K562 (cell line): ENCODE measurements around the gene MYO5C. TPM values are rescaled to one million over a fixed set of nuclear protein-coding genes. Genes with fewer than 3 reads are reported as not detected.
A peak's percentile ranks its signal among the peaks of the same experiment; 100 is the strongest.

Experiments
- ATAC-seq: fragments of 200-7000 bp; cut with Tn5 transposase; 3 replicates; pipeline ENCODE4 v1.9.1; 2020; ENCODE audit warnings: moderate library complexity
- BruUV-seq: library from RNA; stranded (reverse); fragments of 400-500 nt; replicated peaks from 2 replicates; lab custom pipeline; 2021; lab: Mats Ljungman, UMichigan
- CTCF ChIA-PET: fragments of 300-600 bp; formaldehyde crosslinking; extraction: SDS; loops from one replicate; lab custom pipeline; 2021; ENCODE audit warnings: low intra/inter-chr PET ratio; lab: Yijun Ruan, JAX
- POLR2A ChIA-PET: fragments of 300-600, 350-650 bp; sonication (Branson Sonifier 250); formaldehyde crosslinking; extraction: SDS; loops from one replicate; lab custom pipeline; 2021; ENCODE audit warnings: antibody characterized with exemption, inconsistent platforms; lab: Yijun Ruan, JAX
- DNase-seq, 4 experiments: peaks; one replicate each; pipeline versions ENCODE4 v3.0.0 to v3.0.0-alpha.2; 2011 to 2018; ENCODE audit warnings: low spot score in 3 of 4, mixed read lengths in 3 of 4; ENCODE audit errors: extremely low read depth in 1 of 4
- FAIRE-seq: peaks from 2 replicates; lab custom pipeline; 2011; peaks lifted over from hg19 to GRCh38; lab: Jason Lieb, UNC
- H2AFZ ChIP-seq: 2 replicates; pipeline ENCODE4 v1.6.0; 2011; ENCODE audit warnings: low read depth, low read length, control low read depth, inconsistent platforms
- H3K27ac ChIP-seq: fragments of 200-600 bp; 3 replicates; pipeline ENCODE4 v1.8.0; 2011; ENCODE audit warnings: low read depth, mild to moderate bottlenecking, control low read depth, inconsistent platforms, low read length, moderate library complexity, mixed read lengths; ENCODE audit errors: extremely low read depth
- H3K27me3 ChIP-seq, 2 experiments: fragments of 300-600 bp in 1 of 2; 2 replicates in 1 of 2; 3 replicates in 1 of 2; pipeline versions ENCODE4 v1.6.0 to v1.8.0; 2011; ENCODE audit warnings: inconsistent platforms in 2 of 2, low read length in 2 of 2, mild to moderate bottlenecking in 1 of 2, mixed read lengths in 1 of 2, moderate library complexity in 1 of 2; ENCODE audit not compliant: control insufficient read depth in 2 of 2, insufficient read depth in 2 of 2
- H3K36me3 ChIP-seq: fragments of 300-600 bp; 3 replicates; pipeline ENCODE4 v1.8.0; 2011; ENCODE audit warnings: mild to moderate bottlenecking, low read length, inconsistent platforms; ENCODE audit not compliant: control insufficient read depth, insufficient read depth
- H3K4me1 ChIP-seq, 2 experiments: fragments of 200-600 bp in 1 of 2; replicated peaks in 1 of 2; 2 replicates in 1 of 2; 3 replicates in 1 of 2; pipeline versions ENCODE4 v1.5.1 to v1.8.0; 2011; ENCODE audit warnings: inconsistent platforms in 2 of 2, low read length in 2 of 2, mild to moderate bottlenecking in 1 of 2, mixed read lengths in 1 of 2, moderate library complexity in 1 of 2; ENCODE audit not compliant: control insufficient read depth in 2 of 2, insufficient read depth in 2 of 2
- H3K4me2 ChIP-seq: 2 replicates; pipeline ENCODE4 v1.6.1; 2011; ENCODE audit warnings: low read length, control low read depth, inconsistent platforms, mixed read lengths; ENCODE audit not compliant: insufficient read depth
- H3K4me3 ChIP-seq: fragments of 200-600 bp; sonication (generic), shearing (Covaris generic); 2 replicates; pipeline ENCODE4 v1.5.1; 2016; ENCODE audit warnings: control low read depth, inconsistent platforms
- H3K79me2 ChIP-seq: fragments of 200-600 bp; 3 replicates; pipeline ENCODE4 v1.8.0; 2011; ENCODE audit warnings: low read length, inconsistent platforms; ENCODE audit not compliant: control insufficient read depth, insufficient read depth
- H3K9ac ChIP-seq, 2 experiments: 2 replicates each; pipeline versions ENCODE4 v1.6.0 to v1.6.1; 2011; ENCODE audit warnings: low read depth in 2 of 2, low read length in 2 of 2, control low read depth in 1 of 2, inconsistent platforms in 1 of 2, mild to moderate bottlenecking in 1 of 2, mixed read lengths in 1 of 2; ENCODE audit not compliant: insufficient read depth in 1 of 2
- H3K9me1 ChIP-seq: one replicate; pipeline ENCODE4 v1.6.0; 2011; ENCODE audit warnings: inconsistent platforms, mild to moderate bottlenecking, low read length, moderate library complexity; ENCODE audit not compliant: control insufficient read depth, insufficient read depth
- H3K9me3 ChIP-seq: replicated peaks from 2 replicates; pipeline ENCODE4 v1.5.1; 2011; ENCODE audit warnings: low read depth, low read length, inconsistent platforms; ENCODE audit not compliant: control insufficient read depth, insufficient read depth
- H4K20me1 ChIP-seq: replicated peaks from 2 replicates; pipeline ENCODE4 v1.6.1; 2011; ENCODE audit warnings: low read length, inconsistent platforms, mixed read lengths; ENCODE audit not compliant: control insufficient read depth, insufficient read depth
- ARID3A ChIP-seq: IDR thresholded peaks from 2 replicates; pipeline ENCODE4 v1.6.1; 2012; ENCODE audit warnings: low read depth, low read length, improper control_type of control experiment, borderline replicate concordance
- EP400 ChIP-seq: fragments of 450-650 bp; IDR thresholded peaks from 2 replicates; pipeline ENCODE4 v1.6.1; 2017; ENCODE audit warnings: antibody characterized with exemption, mild to moderate bottlenecking, moderate library complexity
- ETS1 ChIP-seq: conservative IDR thresholded peaks from 2 replicates; pipeline ENCODE4 v1.6.1; 2011; ENCODE audit warnings: low read depth, mild to moderate bottlenecking, low read length; ENCODE audit not compliant: control insufficient read depth
- MECOM ChIP-seq: fragments of 250-450 bp; sonication (Bioruptor Pico); IDR thresholded peaks from 2 replicates; pipeline ENCODE4 v1.8.0; 2022; ENCODE audit warnings: inconsistent platforms
- NR2C2 ChIP-seq, 2 experiments: fragments of 200-800 bp in 1 of 2; sonication (Bioruptor generic) in 1 of 2; sonication (generic) in 1 of 2; formaldehyde crosslinking in 1 of 2; IDR thresholded peaks; 2 replicates each; pipeline versions ENCODE4 v1.6.1 to v1.8.0; 2016 to 2022; ENCODE audit warnings: mild to moderate bottlenecking in 1 of 2, missing compliant biosample characterization in 1 of 2, missing genetic modification characterization in 1 of 2, missing genetic modification reagents in 1 of 2
- NR2F6 ChIP-seq: fragments of 450-650 bp; formaldehyde crosslinking; IDR thresholded peaks from 2 replicates; pipeline ENCODE4 v1.4.0; 2020; ENCODE audit warnings: mild to moderate bottlenecking
- PCBP1 ChIP-seq: fragments of 200-400 bp; formaldehyde crosslinking; IDR thresholded peaks from 2 replicates; pipeline ENCODE4 v1.6.1; 2018; ENCODE audit warnings: mild to moderate bottlenecking, low read depth, low read length; ENCODE audit not compliant: poor library complexity, severe bottlenecking
- SETDB1 ChIP-seq: IDR thresholded peaks from one replicate; pipeline ENCODE4 v1.6.1; 2012; ENCODE audit warnings: low read length, control low read depth, inconsistent platforms
- SMC3 ChIP-seq: conservative IDR thresholded peaks from 2 replicates; pipeline ENCODE4 v1.6.1; 2011; ENCODE audit warnings: low read depth, low read length, improper control_type of control experiment; ENCODE audit not compliant: insufficient read depth
- STAG1 ChIP-seq: sonication (generic); formaldehyde crosslinking; IDR thresholded peaks from 2 replicates; pipeline ENCODE4 v1.5.0; 2020; ENCODE audit warnings: missing genetic modification reagents, borderline replicate concordance
- ZNF253 ChIP-seq: fragments of 250-450 bp; sonication (Bioruptor Pico); conservative IDR thresholded peaks from 2 replicates; pipeline ENCODE4 v1.6.1; 2021; ENCODE audit warnings: mild to moderate bottlenecking
- ZNF717 ChIP-seq: fragments of 250-450 bp; sonication (Bioruptor Pico); IDR thresholded peaks from 2 replicates; pipeline ENCODE4 v1.5.0; 2021
- WGBS: fragments of 100-300 bp; shearing (Covaris generic); methylation state at CpG from one replicate; pipeline ENCODE4 v1.1.6; 2016; ENCODE audit warnings: low coverage, mixed read lengths; ENCODE audit not compliant: insufficient coverage; ENCODE audit errors: missing lambda C conversion rate; 5-methylcytosine and 5-hydroxymethylcytosine counted together
- in situ Hi-C: fragments of 300-500 bp; cut with MboI; formaldehyde crosslinking; loops from 4 replicates; pipeline ENCODE4 v1.15.0; 2018; ENCODE audit warnings: inconsistent platforms, mixed read lengths
- intact Hi-C: fragments of 100-400 bp; cut with micrococcal nuclease; formaldehyde crosslinking; loops from 2 replicates; pipeline ENCODE4 v1.14.2; 2022
- polyA plus RNA-seq, 8 experiments: library from polyadenylated mRNA; depleted of rRNA in 4 of 8; stranded (reverse) in 5 of 8; unstranded in 3 of 8; fragments of >200 nt; fragmentation: Nextera tagmentation in 2 of 8; fragmentation: Illumina TruSeq in 1 of 8; extraction: Ambion mirVana in 2 of 8; extraction: Trizol in 1 of 8; gene quantifications; 2 replicates each; pipeline versions ENCODE4 v1.2.1 to v1.2.3, GENCODE V29; 2011 to 2014; ENCODE audit warnings: inconsistent platforms in 1 of 8, missing spikeins in 1 of 8
- total RNA-seq, 7 experiments: library from RNA; depleted of rRNA in 6 of 7; stranded (reverse); fragments of >200 nt in 6 of 7; fragmentation: Illumina TruSeq in 2 of 7; extraction: Trizol in 2 of 7; gene quantifications; 2 replicates each; pipeline versions ENCODE4 v1.2.1 to v1.2.3, GENCODE V29; 2011 to 2021; ENCODE audit warnings: low replicate concordance in 1 of 7
- TF ChIP-seq, protein P1 (sequence below): fragments of 250-450 bp; sonication (Bioruptor Pico); IDR thresholded peaks from 2 replicates; pipeline ENCODE4 v1.5.0; 2020; ENCODE audit warnings: mild to moderate bottlenecking, borderline replicate concordance
- TF ChIP-seq, protein P2 (sequence below): fragments of 250-450 bp; sonication (Bioruptor Pico); IDR thresholded peaks from 2 replicates; pipeline ENCODE4 v1.5.0; 2021; ENCODE audit warnings: mild to moderate bottlenecking, borderline replicate concordance

The MYO5C gene
- total and polyA plus RNA-seq, 9 of the 15 experiments (the other 6 are each of a cell fraction or from before 2014, with no cell fraction given): 0.01 to 0.24 TPM; not detected in 7

DNA sequence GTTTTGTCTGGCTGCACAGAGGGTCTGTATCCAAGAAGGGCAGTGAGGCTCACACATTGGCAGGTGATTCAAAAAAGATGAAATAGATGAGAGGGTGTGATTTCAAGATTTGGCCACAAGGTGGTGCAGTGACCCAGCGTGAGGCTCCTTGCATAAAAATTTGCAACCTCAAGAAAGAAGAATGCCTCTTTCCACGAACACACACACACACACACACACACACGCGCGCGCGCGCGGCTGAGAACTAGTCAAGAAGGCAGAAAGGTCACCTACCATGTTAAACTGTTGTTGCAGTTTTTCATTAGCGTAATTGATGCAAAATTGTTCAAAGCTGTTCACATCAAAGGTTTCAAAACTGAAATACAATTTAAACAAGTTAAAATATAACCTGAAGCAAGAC is 39.2 kb downstream of the MYO5C start:
- no peak overlapping the region for H3K27ac ChIP-seq
- H3K79me2 ChIP-seq: no peaks in the 10 kb centered on the region
- DNase-seq (peak; percentile 66 to 76 (median 68)), ATAC-seq (peak; percentile 75), FAIRE-seq (peak; percentile 97)
- peaks cover 5% of the 10 kb centered on the region; the same call in 1 of the 2 replicates for H4K20me1 ChIP-seq
- no TSS peak for BruUV-seq
- H3K9me3 ChIP-seq: no peaks in the 10 kb centered on the region
- ChIA-PET POLR2A (interaction anchor here (0.7 to 1.3 kb wide), 3 partner anchors 17 to 479 kb away, joined by 3 read pairs; no protein-coding TSS in a partner anchor), CTCF (interaction anchor here (0.5 to 1.8 kb wide), 3 partner anchors 473 to 479 kb away, joined by 3 to 21 read pairs (median 4); no protein-coding TSS in a partner anchor)
- H3K36me3 ChIP-seq: no peaks in the 10 kb centered on the region
- no peak overlapping the region for H3K9ac ChIP-seq
- no peak overlapping the region for H3K4me3 ChIP-seq
- peaks cover 13 to 36% of the 10 kb centered on the region in 2 experiments; a peak in 4 of 5 replicates for H3K27me3 ChIP-seq
- intact Hi-C loops (loop anchor here (1.0 to 10.0 kb wide), 3 partner anchors 76 to 479 kb away; no protein-coding TSS in a partner anchor), in situ Hi-C loops (loop anchor here (25.0 kb wide), 1 partner anchor 931 kb away; no protein-coding TSS in a partner anchor)
- H2AFZ ChIP-seq: no peak overlapping the region
- no peaks in the 10 kb centered on the region for H3K9me1 ChIP-seq
- whole genome bisulfite sequencing: 0% methylated on average over 10 of the region's 10 CpGs
- peak overlapping the region; percentile 13; the same call in 1 of the 2 replicates for H3K4me2 ChIP-seq
- no peaks in the 10 kb centered on the region; a peak in 1 of 5 replicates for H3K4me1 ChIP-seq
- TF ChIP-seq ETS1 (no peak), NR2F6 (no peak), SETDB1 (no peak), SMC3 (peak; percentile 78), EP400 (no peak), STAG1 (CRISPR knock-in tag) (peak; percentile 62; the same call in 1 of the 2 replicates), ZNF717 (no peak), NR2C2 (CRISPR knock-in tag; IDR thresholded peaks at IDR 0.05) (no peak), NR2C2 (tag; IDR thresholded peaks at IDR 0.05) (no peak), PCBP1 (no peak), ARID3A (peak; percentile 59; the same call in 1 of the 2 replicates), ZNF253 (CRISPR knock-in tag) (no peak), MECOM (CRISPR knock-in tag) (no peak)
- TF ChIP-seq, protein P1, sequence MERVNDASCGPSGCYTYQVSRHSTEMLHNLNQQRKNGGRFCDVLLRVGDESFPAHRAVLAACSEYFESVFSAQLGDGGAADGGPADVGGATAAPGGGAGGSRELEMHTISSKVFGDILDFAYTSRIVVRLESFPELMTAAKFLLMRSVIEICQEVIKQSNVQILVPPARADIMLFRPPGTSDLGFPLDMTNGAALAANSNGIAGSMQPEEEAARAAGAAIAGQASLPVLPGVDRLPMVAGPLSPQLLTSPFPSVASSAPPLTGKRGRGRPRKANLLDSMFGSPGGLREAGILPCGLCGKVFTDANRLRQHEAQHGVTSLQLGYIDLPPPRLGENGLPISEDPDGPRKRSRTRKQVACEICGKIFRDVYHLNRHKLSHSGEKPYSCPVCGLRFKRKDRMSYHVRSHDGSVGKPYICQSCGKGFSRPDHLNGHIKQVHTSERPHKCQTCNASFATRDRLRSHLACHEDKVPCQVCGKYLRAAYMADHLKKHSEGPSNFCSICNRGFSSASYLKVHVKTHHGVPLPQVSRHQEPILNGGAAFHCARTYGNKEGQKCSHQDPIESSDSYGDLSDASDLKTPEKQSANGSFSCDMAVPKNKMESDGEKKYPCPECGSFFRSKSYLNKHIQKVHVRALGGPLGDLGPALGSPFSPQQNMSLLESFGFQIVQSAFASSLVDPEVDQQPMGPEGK: no peak
- TF ChIP-seq, protein P2, sequence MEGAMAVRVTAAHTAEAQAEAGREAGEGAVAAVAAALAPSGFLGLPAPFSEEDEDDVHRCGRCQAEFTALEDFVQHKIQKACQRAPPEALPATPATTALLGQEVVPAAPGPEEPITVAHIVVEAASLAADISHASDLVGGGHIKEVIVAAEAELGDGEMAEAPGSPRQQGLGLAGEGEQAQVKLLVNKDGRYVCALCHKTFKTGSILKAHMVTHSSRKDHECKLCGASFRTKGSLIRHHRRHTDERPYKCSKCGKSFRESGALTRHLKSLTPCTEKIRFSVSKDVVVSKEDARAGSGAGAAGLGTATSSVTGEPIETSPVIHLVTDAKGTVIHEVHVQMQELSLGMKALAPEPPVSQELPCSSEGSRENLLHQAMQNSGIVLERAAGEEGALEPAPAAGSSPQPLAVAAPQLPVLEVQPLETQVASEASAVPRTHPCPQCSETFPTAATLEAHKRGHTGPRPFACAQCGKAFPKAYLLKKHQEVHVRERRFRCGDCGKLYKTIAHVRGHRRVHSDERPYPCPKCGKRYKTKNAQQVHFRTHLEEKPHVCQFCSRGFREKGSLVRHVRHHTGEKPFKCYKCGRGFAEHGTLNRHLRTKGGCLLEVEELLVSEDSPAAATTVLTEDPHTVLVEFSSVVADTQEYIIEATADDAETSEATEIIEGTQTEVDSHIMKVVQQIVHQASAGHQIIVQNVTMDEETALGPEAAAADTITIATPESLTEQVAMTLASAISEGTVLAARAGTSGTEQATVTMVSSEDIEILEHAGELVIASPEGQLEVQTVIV: no peak
